ENCODE measurements around the gene TEF. TPM values are rescaled to one million over a fixed set of nuclear protein-coding genes. Genes with fewer than 3 reads are reported as not detected.

The TEF gene
- total and polyA plus RNA-seq, 9 of the 15 experiments (the other 6 are each of a cell fraction or from before 2014, with no cell fraction given) = 0.04 to 3.1 (median 1.2) TPM

- Histone ChIP-seq H3K27ac (ENCODE audit: extremely low read depth, low read depth, low read length) (no peak overlapping the region), H3K9me1 (ENCODE audit: control insufficient read depth, insufficient read depth, low read length) (no peaks in the 10 kb centered on the region)
- peak; percentile 69 for ATAC-seq
These were observed 22.8 kb upstream of the TEF start for GRCh38 chr22:41358927-41359326.

More at GRCh38 chr22:41358927-41359326, 22.8 kb upstream of the TEF start:
- no peaks in the 10 kb centered on the region for H3K9me3 ChIP-seq (replicated peaks; ENCODE audit: control insufficient read depth, insufficient read depth, low read depth, low read length)
- no peak for FAIRE-seq
- H3K79me2 ChIP-seq (ENCODE audit: control insufficient read depth, insufficient read depth, low read length) = no peaks in the 10 kb centered on the region
- H3K4me1 ChIP-seq (replicated peaks in 1 of 2; ENCODE audit: control insufficient read depth in 2 of 2, insufficient read depth in 2 of 2, low read length in 2 of 2) = peaks cover 0 to 30% of the 10 kb centered on the region in 2 experiments; a peak in 4 of 5 replicates
- ChIA-PET POLR2A (interaction anchor here (1.0 kb wide), 1 partner anchor 8 kb away, joined by 3 read pairs; no protein-coding TSS in a partner anchor), CTCF (ENCODE audit: low intra/inter-chr PET ratio) (no interaction called here)
- peak; percentile 24 to 52 (median 38) for DNase-seq (ENCODE audit: extremely low read depth in 1 of 4, low spot score in 3 of 4)
- H3K36me3 ChIP-seq (ENCODE audit: control insufficient read depth, insufficient read depth, low read length) = peaks cover 45% of the 10 kb centered on the region; the same call in 2 of the 3 replicates
- no peak overlapping the region for H3K4me3 ChIP-seq
- TF ChIP-seq SIRT6 (IDR thresholded peaks at IDR 0.05; ENCODE audit: low read depth, low read length) = no peak
- TF ChIP-seq GATAD2A (IDR thresholded peaks at IDR 0.05) = no peak
- TF ChIP-seq NUFIP1 (IDR thresholded peaks at IDR 0.05; ENCODE audit: partially characterized antibody) = no peak
- TF ChIP-seq SIN3A (IDR thresholded peaks at IDR 0.05; ENCODE audit: borderline replicate concordance in 2 of 2, control insufficient read depth in 1 of 2, low read depth in 2 of 2, low read length in 2 of 2) = no peak
- TF ChIP-seq NFXL1 (CRISPR knock-in tag; IDR thresholded peaks at IDR 0.05) = no peak
- TF ChIP-seq, protein P1, sequence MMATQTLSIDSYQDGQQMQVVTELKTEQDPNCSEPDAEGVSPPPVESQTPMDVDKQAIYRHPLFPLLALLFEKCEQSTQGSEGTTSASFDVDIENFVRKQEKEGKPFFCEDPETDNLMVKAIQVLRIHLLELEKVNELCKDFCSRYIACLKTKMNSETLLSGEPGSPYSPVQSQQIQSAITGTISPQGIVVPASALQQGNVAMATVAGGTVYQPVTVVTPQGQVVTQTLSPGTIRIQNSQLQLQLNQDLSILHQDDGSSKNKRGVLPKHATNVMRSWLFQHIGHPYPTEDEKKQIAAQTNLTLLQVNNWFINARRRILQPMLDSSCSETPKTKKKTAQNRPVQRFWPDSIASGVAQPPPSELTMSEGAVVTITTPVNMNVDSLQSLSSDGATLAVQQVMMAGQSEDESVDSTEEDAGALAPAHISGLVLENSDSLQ (IDR thresholded peaks at IDR 0.05) = no peak
- peak; percentile 32 for TF ChIP-seq RBM22 (IDR thresholded peaks at IDR 0.05; ENCODE audit: low read depth, low read length, poor library complexity, severe bottlenecking)
- TF ChIP-seq SRF (CRISPR knock-in tag; IDR thresholded peaks at IDR 0.05) = no peak
- TF ChIP-seq, protein P2, sequence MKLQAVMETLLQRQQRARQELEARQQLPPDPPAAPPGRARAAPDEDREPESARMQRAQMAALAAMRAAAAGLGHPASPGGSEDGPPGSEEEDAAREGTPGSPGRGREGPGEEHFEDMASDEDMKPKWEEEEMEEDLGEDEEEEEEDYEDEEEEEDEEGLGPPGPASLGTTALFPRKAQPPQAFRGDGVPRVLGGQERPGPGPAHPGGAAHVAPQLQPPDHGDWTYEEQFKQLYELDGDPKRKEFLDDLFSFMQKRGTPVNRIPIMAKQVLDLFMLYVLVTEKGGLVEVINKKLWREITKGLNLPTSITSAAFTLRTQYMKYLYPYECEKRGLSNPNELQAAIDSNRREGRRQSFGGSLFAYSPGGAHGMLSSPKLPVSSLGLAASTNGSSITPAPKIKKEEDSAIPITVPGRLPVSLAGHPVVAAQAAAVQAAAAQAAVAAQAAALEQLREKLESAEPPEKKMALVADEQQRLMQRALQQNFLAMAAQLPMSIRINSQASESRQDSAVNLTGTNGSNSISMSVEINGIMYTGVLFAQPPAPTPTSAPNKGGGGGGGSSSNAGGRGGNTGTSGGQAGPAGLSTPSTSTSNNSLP (IDR thresholded peaks at IDR 0.05; ENCODE audit: borderline replicate concordance, low read depth, low read length) = no peak
- TF ChIP-seq SRSF9 (IDR thresholded peaks at IDR 0.05; ENCODE audit: borderline replicate concordance, low read depth, low read length) = no peak
- TF ChIP-seq POLR2AphosphoS5 (IDR thresholded peaks at IDR 0.05; ENCODE audit: control insufficient read depth, insufficient read depth, low read depth, low read length) = 0 out of 2 replicates have a peak, but pooled peaks have one; percentile 21
- no peak overlapping the region for H3K4me2 ChIP-seq (ENCODE audit: insufficient read depth, low read length)
- in situ Hi-C loops (cut with MboI) = no loop called here
- intact Hi-C loops (cut with micrococcal nuclease) = no loop called here
- peak overlapping the region in 1 of 2 experiments; percentile 61; a peak in 1 of 4 replicates for H3K9ac ChIP-seq (ENCODE audit: insufficient read depth in 1 of 2, low read depth in 2 of 2, low read length in 2 of 2)
- BruUV-seq (replicated peaks) = no TSS peak
- WGBS (ENCODE audit: insufficient coverage, low coverage, missing lambda C conversion rate) = 34% methylated on average over 11 of the region's 17 CpGs
- H2AFZ ChIP-seq (ENCODE audit: low read depth, low read length) = no peak overlapping the region
- H4K20me1 ChIP-seq (replicated peaks; ENCODE audit: control insufficient read depth, insufficient read depth, low read length) = no peaks in the 10 kb centered on the region
- H3K27me3 ChIP-seq (ENCODE audit: control insufficient read depth in 2 of 2, insufficient read depth in 2 of 2, low read length in 2 of 2) = no peaks in the 10 kb centered on the region
